Vagina (tissue), 2 donors: Measurements from ENCODE around the gene CRYBG1.

ENCODE experiments used
- CTCF ChIP-seq, 3 experiments: fragments of 450-650 bp in 2 of 3; fragments of 200-600 bp in 1 of 3; sonication (generic) in 1 of 3; IDR thresholded peaks; one replicate each; pipeline ENCODE4 v1.5.1; 2017 to 2019; ENCODE audit warnings: antibody characterized with exemption in 3 of 3, mild to moderate bottlenecking in 2 of 3, moderate library complexity in 2 of 3
- POLR2A ChIP-seq, 2 donors: fragments of 450-650 bp; IDR thresholded peaks; one replicate each; pipeline ENCODE4 v1.6.1; 2017; ENCODE audit warnings: antibody characterized with exemption in 2 of 2, mild to moderate bottlenecking in 2 of 2, moderate library complexity in 2 of 2
- POLR2AphosphoS5 ChIP-seq, 2 donors: sonication (generic); formaldehyde crosslinking; IDR thresholded peaks; one replicate each; pipeline ENCODE4 v1.9.0; 2017; ENCODE audit warnings: antibody characterized with exemption in 2 of 2, mild to moderate bottlenecking in 2 of 2, low read depth in 1 of 2; ENCODE audit not compliant: insufficient read depth in 1 of 2

DNA sequence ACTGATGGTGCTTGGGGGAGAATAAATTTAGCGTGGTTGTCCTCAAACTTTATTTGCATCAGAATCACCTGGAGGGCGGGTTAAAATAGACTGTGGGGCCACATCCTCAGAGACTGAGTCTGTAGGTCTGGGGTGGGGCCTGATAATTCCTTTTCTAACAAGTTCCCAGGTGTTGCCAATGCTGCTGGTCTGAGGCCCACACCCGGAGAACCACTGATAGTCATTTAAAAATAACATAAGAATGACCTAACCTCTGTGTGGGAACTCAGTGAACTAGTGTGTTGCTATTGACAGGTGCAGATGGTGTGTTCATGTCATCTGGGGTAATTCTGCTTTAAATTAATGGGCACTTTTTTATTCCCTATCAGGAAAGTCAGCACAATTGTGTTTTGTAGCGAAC lies 204.0 kb downstream of the CRYBG1 start:
- no peak for TF ChIP-seq CTCF (IDR thresholded peaks at IDR 0.05)
- no peak for TF ChIP-seq POLR2A (IDR thresholded peaks at IDR 0.05)
- TF ChIP-seq POLR2AphosphoS5 (IDR thresholded peaks at IDR 0.05; ENCODE audit: insufficient read depth in 1 of 2, low read depth in 1 of 2), result no peak
